Activated T-helper 1 cell treated with anti-CD3 and anti-CD28 coated beads, Interleukin-12 subunit alpha, Interleukin-12 subunit beta, Interleukin-2, Interleukin-4 antibody, amounts not matched to agents 30 ng/mL and 10 ng/mL and 1 ng/mL, durations not matched to agents 14 hours and 24 hours and 36 hours (primary cell): ENCODE measurements around the gene LPP. TPM values are rescaled to one million over a fixed set of nuclear protein-coding genes. Genes with fewer than 3 reads are reported as not detected.
"Not testable (repeated sequence)": the region's sequence is repeated elsewhere in the genome, so short reads cannot be mapped to it uniquely, and the experiment has no call there.

Experiments
- DNase-seq: peaks from one replicate; pipeline ENCODE4 v3.0.0; 2021; ENCODE audit warnings: low spot score
- H3K27ac Mint-ChIP-seq: one replicate; pipeline ENCODE4 v1.8.0; 2021; ENCODE audit warnings: mild to moderate bottlenecking, mixed read lengths
- H3K27me3 Mint-ChIP-seq: one replicate; pipeline ENCODE4 v1.8.0; 2022; ENCODE audit warnings: mild to moderate bottlenecking, moderate library complexity, mixed read lengths; ENCODE audit not compliant: insufficient read depth
- H3K36me3 Mint-ChIP-seq: one replicate; pipeline ENCODE4 v1.8.0; 2021; ENCODE audit warnings: low read depth, mixed read lengths
- H3K4me1 Mint-ChIP-seq: one replicate; pipeline ENCODE4 v1.8.0; 2021; ENCODE audit warnings: low read depth, mixed read lengths
- H3K4me3 Mint-ChIP-seq: one replicate; pipeline ENCODE4 v1.8.0; 2021; ENCODE audit warnings: mild to moderate bottlenecking, moderate library complexity, mixed read lengths
- H3K9me3 Mint-ChIP-seq: one replicate; pipeline ENCODE4 v1.8.0; 2021; ENCODE audit warnings: mixed read lengths
- intact Hi-C: fragments of 100-400 bp; cut with micrococcal nuclease; formaldehyde crosslinking; loops from one replicate; pipeline ENCODE4 v1.15.1; 2024
- total RNA-seq: library from RNA; stranded (reverse); gene quantifications from 2 replicates; pipeline ENCODE4 v1.2.3, GENCODE V29; 2022

Gene LPP
- total RNA-seq, 1 donor from 2014 or later, result 38.2 TPM

DNA sequence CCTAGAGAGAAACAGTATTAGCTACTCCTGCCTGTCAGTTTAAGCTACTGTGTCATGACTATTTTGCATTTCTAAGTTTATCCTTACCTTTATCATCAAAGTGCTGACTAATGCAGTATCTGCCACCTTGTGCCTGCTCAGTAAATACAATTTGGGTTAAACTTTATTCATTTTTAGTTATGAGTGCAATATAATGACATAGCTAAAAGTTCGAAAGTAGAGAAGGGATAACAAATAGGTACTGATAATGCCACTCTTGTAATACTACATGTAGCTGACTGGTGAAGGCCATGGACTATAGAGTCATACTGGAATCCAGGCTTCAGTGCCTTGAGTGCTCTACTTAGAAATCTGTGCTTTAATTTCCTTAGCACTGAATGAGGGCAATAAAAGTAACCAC, 537.0 kb downstream of the LPP start:
- DNase-seq, result no peak
- H3K27ac Mint-ChIP-seq, result no peak overlapping the region
- H3K27me3 Mint-ChIP-seq, result peaks cover 2% of the 10 kb centered on the region
- no peaks in the 10 kb centered on the region for H3K9me3 Mint-ChIP-seq
- H3K4me1 Mint-ChIP-seq, result peaks cover 21% of the 10 kb centered on the region
- no peak overlapping the region for H3K4me3 Mint-ChIP-seq
- intact Hi-C loops, result no loop called here
- H3K36me3 Mint-ChIP-seq, result peaks cover 6% of the 10 kb centered on the region

GRCh38 chr3:188691665-188692064, 537.7 kb downstream of the LPP start:
- H3K36me3 Mint-ChIP-seq, result peaks cover 2% of the 10 kb centered on the region
- H3K4me3 Mint-ChIP-seq, result no peak overlapping the region
- intact Hi-C loops, result no loop called here
- peaks cover 2% of the 10 kb centered on the region for H3K27me3 Mint-ChIP-seq
- H3K4me1 Mint-ChIP-seq, result peaks cover 16% of the 10 kb centered on the region
- no peak overlapping the region for H3K27ac Mint-ChIP-seq
- no peak for DNase-seq
- H3K9me3 Mint-ChIP-seq, result no peaks in the 10 kb centered on the region

DNA sequence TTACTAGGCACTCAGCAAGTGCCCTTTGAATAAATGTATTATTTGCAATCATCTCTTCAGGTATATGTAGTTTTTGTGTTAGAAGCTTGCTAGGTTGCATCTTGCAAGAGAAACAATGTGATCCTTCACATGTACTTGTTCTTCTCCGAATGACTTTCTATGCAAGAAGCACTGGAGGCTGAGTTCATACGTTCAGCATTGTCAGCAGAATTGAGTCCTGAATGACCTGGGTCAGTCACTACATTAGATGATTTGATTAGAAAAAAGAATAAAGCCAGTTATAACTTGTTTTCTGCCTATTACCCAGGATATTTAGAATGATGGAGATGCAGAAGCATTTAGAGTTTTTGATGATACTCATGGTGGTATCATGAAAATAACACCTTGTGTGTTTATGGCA, 538.7 kb downstream of the LPP start:
- Mint-ChIP-seq H3K27me3 (peaks cover 2% of the 10 kb centered on the region), H3K4me3 (no peak overlapping the region), H3K27ac (no peak overlapping the region), H3K36me3 (peaks cover 2% of the 10 kb centered on the region), H3K4me1 (peaks cover 23% of the 10 kb centered on the region), H3K9me3 (no peaks in the 10 kb centered on the region)
- no peak for DNase-seq
- intact Hi-C loops, result no loop called here

DNA sequence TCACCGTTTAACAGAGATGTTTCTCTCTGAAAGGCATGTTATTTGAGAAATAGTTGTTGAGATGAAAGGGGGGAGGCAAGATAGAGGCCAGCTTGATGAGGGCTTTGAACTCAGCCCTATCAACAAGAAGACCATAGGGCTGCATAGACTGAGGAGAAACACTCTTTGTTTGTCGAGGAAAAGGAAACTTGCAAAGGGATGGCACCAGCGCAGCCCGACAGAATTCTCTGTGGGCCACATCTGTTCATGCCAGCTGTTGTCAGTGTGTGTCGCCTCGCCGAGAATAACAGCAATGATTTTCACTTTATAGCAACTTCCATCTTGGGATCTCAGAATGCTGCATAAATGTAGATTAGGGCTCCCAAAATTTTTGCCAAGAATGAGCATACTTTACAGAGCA, 539.5 kb downstream of the LPP start:
- intact Hi-C loops, result no loop called here
- Mint-ChIP-seq H3K9me3 (no peaks in the 10 kb centered on the region), H3K4me1 (peaks cover 23% of the 10 kb centered on the region), H3K27ac (no peak overlapping the region), H3K36me3 (peaks cover 2% of the 10 kb centered on the region), H3K27me3 (peaks cover 2% of the 10 kb centered on the region), H3K4me3 (no peak overlapping the region)
- no peak for DNase-seq

- intact Hi-C loops, result loop anchor here (5.0 kb wide), 1 partner anchor 257 kb away; no protein-coding TSS in a partner anchor
- Mint-ChIP-seq H3K4me3 (no peak overlapping the region), H3K4me1 (peaks cover 22% of the 10 kb centered on the region), H3K27me3 (peaks cover 5% of the 10 kb centered on the region), H3K9me3 (no peaks in the 10 kb centered on the region), H3K27ac (no peak overlapping the region), H3K36me3 (peaks cover 4% of the 10 kb centered on the region)
- DNase-seq, result no peak
These were observed 541.3 kb downstream of the LPP start for GRCh38 chr3:188695241-188695640.

- peaks cover 2% of the 10 kb centered on the region for H3K36me3 Mint-ChIP-seq
- DNase-seq, result no peak
- no peaks in the 10 kb centered on the region for H3K9me3 Mint-ChIP-seq
- peak overlapping the region; percentile 18 for H3K27ac Mint-ChIP-seq
- H3K27me3 Mint-ChIP-seq, result peaks cover 5% of the 10 kb centered on the region
- intact Hi-C loops, result loop anchor here (5.0 kb wide), 1 partner anchor 255 kb away; no protein-coding TSS in a partner anchor
- peaks cover 36% of the 10 kb centered on the region for H3K4me1 Mint-ChIP-seq
- H3K4me3 Mint-ChIP-seq, result no peak overlapping the region
These were observed 543.2 kb downstream of the LPP start for GRCh38 chr3:188697127-188697526.

DNA sequence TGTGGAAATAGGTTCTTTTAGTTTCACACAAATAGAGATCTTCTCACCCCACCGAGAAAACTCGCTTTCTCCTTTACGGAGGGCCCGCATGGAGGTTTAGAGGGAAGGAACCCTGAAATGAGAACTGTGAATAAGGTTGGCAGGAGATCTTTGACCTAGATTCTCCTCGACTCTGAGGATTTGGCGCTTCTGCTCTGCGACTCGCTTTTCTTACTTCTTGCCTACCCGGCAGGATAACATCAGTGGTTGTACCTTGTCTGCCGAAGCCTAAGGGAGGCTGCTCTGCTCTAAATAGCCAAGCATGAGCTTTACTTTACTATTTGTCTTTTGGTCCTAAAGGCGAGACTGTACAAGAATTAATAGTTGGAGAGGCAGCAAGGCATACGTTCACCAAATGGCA, 544.5 kb downstream of the LPP start:
- DNase-seq, result no peak
- Mint-ChIP-seq H3K27me3 (peaks cover 9% of the 10 kb centered on the region), H3K9me3 (no peaks in the 10 kb centered on the region), H3K36me3 (peaks cover 3% of the 10 kb centered on the region), H3K4me1 (peaks cover 36% of the 10 kb centered on the region), H3K27ac (no peak overlapping the region), H3K4me3 (no peak overlapping the region)
- intact Hi-C loops, result loop anchor here (5.0 kb wide), 1 partner anchor 254 kb away; no protein-coding TSS in a partner anchor

- Mint-ChIP-seq H3K36me3 (peaks cover 3% of the 10 kb centered on the region), H3K4me1 (peaks cover 32% of the 10 kb centered on the region), H3K9me3 (no peaks in the 10 kb centered on the region), H3K4me3 (no peak overlapping the region), H3K27ac (peak overlapping the region; percentile 84), H3K27me3 (peaks cover 7% of the 10 kb centered on the region)
- intact Hi-C loops, result loop anchor here (1.0 to 2.0 kb wide), 14 partner anchors 17 to 958 kb away; no protein-coding TSS in a partner anchor
- DNase-seq, result no peak
These were observed 546.5 kb downstream of the LPP start for GRCh38 chr3:188700501-188700900.

- Mint-ChIP-seq H3K4me3 (no peak overlapping the region), H3K36me3 (peaks cover 3% of the 10 kb centered on the region), H3K4me1 (peaks cover 30% of the 10 kb centered on the region), H3K27ac (peak overlapping the region; percentile 84), H3K9me3 (no peaks in the 10 kb centered on the region), H3K27me3 (peaks cover 6% of the 10 kb centered on the region)
- no peak for DNase-seq
- intact Hi-C loops, result loop anchor here (1.0 to 2.0 kb wide), 14 partner anchors 18 to 959 kb away; no protein-coding TSS in a partner anchor
These were observed 547.0 kb downstream of the LPP start for GRCh38 chr3:188700918-188701317.

DNA sequence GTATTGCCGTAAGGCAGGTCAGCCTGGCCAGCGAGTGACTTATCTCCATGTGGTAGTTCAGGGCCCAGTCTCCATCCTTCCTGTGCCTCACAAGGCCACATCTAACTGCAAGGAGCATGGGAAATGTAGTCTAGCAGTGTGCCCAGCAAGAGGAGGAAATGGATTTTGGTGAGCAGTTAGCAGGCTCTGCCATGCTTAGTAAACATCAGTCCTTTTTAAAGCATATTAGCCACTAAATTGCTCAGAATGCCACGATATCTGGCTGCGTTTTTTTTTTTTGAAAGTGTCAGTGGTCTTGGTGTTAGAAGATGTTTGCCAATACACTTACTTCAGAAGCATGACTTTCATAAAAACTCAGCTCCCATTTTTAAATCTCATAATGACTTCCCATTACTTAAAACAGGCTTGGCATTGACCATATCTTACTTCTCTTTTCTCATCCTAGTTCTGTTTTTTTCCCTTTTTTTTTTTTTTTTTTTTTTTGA, 547.6 kb downstream of the LPP start:
- intact Hi-C loops, result loop anchor here (2.0 kb wide), 1 partner anchor 779 kb away; no protein-coding TSS in a partner anchor
- Mint-ChIP-seq H3K27ac (peak overlapping the region; percentile 34), H3K27me3 (peaks cover 6% of the 10 kb centered on the region), H3K4me3 (no peak overlapping the region), H3K4me1 (peaks cover 30% of the 10 kb centered on the region), H3K36me3 (peaks cover 3% of the 10 kb centered on the region), H3K9me3 (no peaks in the 10 kb centered on the region)
- no peak for DNase-seq

DNA sequence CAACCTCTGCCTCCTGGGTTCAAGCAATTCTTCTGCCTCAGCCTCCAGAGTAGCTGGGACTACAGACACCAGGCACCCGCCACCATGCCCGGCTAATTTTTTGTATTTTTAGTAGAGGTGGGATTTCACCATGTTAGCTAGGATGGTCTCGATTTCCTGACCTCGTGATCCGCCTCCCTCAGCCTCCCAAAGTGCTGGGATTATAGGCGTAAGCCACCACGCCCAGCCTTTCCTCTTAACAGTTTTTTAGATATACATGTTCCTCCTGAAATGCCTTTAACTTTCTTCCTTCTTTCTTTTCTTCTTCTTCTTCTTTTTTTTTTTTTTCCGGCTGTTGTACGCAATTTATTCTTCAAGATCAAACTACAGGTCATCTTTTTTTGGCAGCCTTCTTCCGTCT, 548.1 kb downstream of the LPP start:
- intact Hi-C loops, result loop anchor here (1.0 kb wide), 1 partner anchor 895 kb away; no protein-coding TSS in a partner anchor
- not testable (repeated sequence) for H3K4me3 Mint-ChIP-seq
- H3K4me1 Mint-ChIP-seq, result peaks cover 27% of the 10 kb centered on the region

DNA sequence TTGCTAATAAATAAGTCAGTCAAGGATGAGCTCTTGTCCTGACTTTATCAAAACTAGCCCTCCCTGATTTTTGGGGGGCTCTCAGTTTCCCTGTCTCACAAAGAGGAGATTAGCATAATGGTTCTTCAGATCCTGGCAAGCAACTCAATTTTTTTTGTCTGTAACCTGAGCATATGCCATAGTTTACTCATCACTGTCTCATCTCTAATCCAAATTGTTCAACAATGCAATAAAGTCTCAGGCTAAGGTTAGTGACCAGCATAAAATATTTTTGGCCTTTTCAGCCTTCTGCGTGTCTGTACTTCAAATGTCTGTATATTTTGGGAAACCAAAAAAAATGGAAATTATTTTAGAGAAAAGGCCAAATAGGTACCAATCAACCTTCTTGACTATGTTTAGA, 552.2 kb downstream of the LPP start:
- peaks cover 4% of the 10 kb centered on the region for H3K36me3 Mint-ChIP-seq
- no peak overlapping the region for H3K4me3 Mint-ChIP-seq
- DNase-seq, result no peak
- intact Hi-C loops, result no loop called here
- no peaks in the 10 kb centered on the region for H3K9me3 Mint-ChIP-seq
- H3K4me1 Mint-ChIP-seq, result peaks cover 4% of the 10 kb centered on the region
- no peak overlapping the region for H3K27ac Mint-ChIP-seq
- H3K27me3 Mint-ChIP-seq, result peaks cover 3% of the 10 kb centered on the region

More for the DNA sequence above, 548.1 kb downstream of the LPP start:
- H3K9me3 Mint-ChIP-seq, H3K36me3 Mint-ChIP-seq, DNase-seq, H3K27ac Mint-ChIP-seq, H3K27me3 Mint-ChIP-seq: not testable (repeated sequence)

- DNase-seq, result no peak
- no peaks in the 10 kb centered on the region for H3K9me3 Mint-ChIP-seq
- no peak overlapping the region for H3K27ac Mint-ChIP-seq
- H3K36me3 Mint-ChIP-seq, result peaks cover 4% of the 10 kb centered on the region
- no peak overlapping the region for H3K4me3 Mint-ChIP-seq
- intact Hi-C loops, result no loop called here
- no peaks in the 10 kb centered on the region for H3K4me1 Mint-ChIP-seq
- peaks cover 3% of the 10 kb centered on the region for H3K27me3 Mint-ChIP-seq
These were observed 552.6 kb downstream of the LPP start for GRCh38 chr3:188706599-188706998.
